ENCODE measurements around the gene VTI1A. TPM values are rescaled to one million over a fixed set of nuclear protein-coding genes. Genes with fewer than 3 reads are reported as not detected.

VTI1A gene
- total and polyA plus RNA-seq, 12 donors: 5.2 to 64.1 (median 22.0) TPM

DNA sequence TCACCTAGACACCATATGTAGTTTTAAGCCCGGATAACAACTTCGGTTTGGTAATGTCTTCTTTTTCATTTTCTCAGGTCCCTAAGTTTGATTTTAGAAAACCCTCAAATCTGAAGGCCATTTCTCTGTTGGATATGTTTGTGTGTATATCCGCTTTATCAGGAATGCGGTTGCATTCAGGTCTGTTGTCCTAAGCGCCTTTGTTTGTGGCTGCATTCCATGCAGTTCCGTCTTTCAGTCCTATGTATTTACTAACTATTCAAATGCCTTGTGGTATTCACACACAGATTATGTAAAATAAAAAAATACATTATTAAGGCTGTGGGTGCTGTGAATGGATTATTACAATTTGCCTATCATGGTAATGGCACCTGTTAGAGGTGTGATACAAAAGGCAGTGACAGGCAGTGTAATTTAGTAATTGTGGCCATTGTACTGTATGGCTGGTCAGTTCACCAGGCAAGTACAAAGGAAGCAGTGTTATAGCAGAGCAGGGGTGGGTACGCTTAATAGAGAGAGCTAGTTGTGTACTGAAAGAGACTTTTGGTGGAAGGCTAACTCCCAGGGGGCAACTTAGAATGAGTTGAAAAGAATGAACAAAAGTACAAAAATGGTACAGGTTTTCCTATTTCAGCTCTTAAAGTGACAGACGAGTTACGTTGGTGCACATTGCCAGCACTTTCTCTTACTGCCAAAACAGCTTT is 136.4 kb downstream of the VTI1A start:
- Histone ChIP-seq H3K27ac (no peak overlapping the region), H3K4me1 (replicated peaks in 1 of 2) (no peaks in the 10 kb centered on the region), H3K36me3 (replicated peaks in 1 of 2) (no peaks in the 10 kb centered on the region), H3K9me3 (replicated peaks in 1 of 3) (no peaks in the 10 kb centered on the region), H3K27me3 (no peaks in the 10 kb centered on the region), H3K4me3 (no peak overlapping the region)
- TF ChIP-seq, protein P1, sequence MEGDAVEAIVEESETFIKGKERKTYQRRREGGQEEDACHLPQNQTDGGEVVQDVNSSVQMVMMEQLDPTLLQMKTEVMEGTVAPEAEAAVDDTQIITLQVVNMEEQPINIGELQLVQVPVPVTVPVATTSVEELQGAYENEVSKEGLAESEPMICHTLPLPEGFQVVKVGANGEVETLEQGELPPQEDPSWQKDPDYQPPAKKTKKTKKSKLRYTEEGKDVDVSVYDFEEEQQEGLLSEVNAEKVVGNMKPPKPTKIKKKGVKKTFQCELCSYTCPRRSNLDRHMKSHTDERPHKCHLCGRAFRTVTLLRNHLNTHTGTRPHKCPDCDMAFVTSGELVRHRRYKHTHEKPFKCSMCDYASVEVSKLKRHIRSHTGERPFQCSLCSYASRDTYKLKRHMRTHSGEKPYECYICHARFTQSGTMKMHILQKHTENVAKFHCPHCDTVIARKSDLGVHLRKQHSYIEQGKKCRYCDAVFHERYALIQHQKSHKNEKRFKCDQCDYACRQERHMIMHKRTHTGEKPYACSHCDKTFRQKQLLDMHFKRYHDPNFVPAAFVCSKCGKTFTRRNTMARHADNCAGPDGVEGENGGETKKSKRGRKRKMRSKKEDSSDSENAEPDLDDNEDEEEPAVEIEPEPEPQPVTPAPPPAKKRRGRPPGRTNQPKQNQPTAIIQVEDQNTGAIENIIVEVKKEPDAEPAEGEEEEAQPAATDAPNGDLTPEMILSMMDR (IDR thresholded peaks at IDR 0.05): no peak
- TF ChIP-seq POLR2A (IDR thresholded peaks at IDR 0.05): no peak
- intact Hi-C loops (cut with DNase I): no loop called here
- 94 to 97% (median 95%) methylated on average over 9 of the region's 9 CpGs for WGBS, 4 donors
- no peak for DNase-seq

DNA sequence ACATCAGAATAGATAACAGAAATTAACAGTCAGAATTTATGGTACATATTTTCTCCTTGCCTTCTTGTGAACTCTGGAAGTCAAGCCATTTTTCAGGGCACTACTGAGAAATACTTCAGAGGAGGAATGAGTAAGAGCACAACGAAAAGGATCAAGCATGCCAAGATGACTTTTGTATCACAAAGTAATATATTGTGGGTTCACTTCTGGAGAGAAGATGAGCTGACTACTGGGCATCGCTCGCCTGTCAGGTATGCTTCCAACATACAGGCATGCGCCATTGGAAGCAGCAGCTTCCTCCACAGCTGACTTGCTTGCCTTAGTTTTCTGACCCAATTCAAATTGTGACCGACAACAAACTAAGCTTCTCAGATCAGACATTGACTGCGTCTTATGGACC is 137.3 kb downstream of the VTI1A start:
- H3K9me3 ChIP-seq (replicated peaks in 1 of 3): no peaks in the 10 kb centered on the region
- intact Hi-C loops (cut with DNase I): no loop called here

DNA sequence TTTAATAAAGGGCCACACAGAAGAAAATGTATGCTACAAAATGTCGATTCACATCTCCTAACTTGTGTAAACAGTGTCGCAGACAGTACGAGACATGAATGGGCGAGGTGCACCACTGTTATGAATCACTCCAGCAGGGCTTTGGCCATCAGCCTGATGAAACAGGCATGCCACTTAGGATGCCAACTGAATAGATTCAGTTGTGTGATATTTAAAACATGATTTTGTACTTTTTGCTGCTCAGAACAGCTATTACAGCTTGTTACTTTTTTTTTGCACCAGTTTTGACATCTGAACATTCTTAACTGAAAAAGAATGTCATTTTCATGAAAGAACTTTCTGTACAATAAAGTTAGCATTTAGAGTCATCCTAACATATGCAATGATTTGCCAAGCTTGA is 138.1 kb downstream of the VTI1A start:
- Histone ChIP-seq H3K4me3 (no peak overlapping the region), H3K4me1 (replicated peaks in 1 of 2) (no peaks in the 10 kb centered on the region), H3K27ac (no peak overlapping the region), H3K36me3 (replicated peaks in 1 of 2) (no peaks in the 10 kb centered on the region), H3K27me3 (no peaks in the 10 kb centered on the region), H3K9me3 (replicated peaks in 1 of 3) (no peaks in the 10 kb centered on the region)
- 62 to 80% (median 75%) methylated on average over 4 of the region's 4 CpGs for WGBS, 4 donors
- peak in 4 of 7 donors; percentile 22 to 53 (median 30) for DNase-seq
- no peak for TF ChIP-seq POLR2A (IDR thresholded peaks at IDR 0.05)
- TF ChIP-seq, protein P1 (IDR thresholded peaks at IDR 0.05): no peak
- intact Hi-C loops (cut with DNase I): no loop called here

More for the DNA sequence above, 137.3 kb downstream of the VTI1A start:
- no peak overlapping the region for H3K27ac ChIP-seq
- DNase-seq: no peak
- H3K4me1 ChIP-seq (replicated peaks in 1 of 2): no peaks in the 10 kb centered on the region
- H3K27me3 ChIP-seq: no peaks in the 10 kb centered on the region
- no peak overlapping the region for H3K4me3 ChIP-seq
- 89 to 97% (median 93%) methylated on average over 6 of the region's 6 CpGs for WGBS, 4 donors
- TF ChIP-seq POLR2A (IDR thresholded peaks at IDR 0.05): no peak
- TF ChIP-seq, protein P1 (IDR thresholded peaks at IDR 0.05): no peak
- no peaks in the 10 kb centered on the region for H3K36me3 ChIP-seq (replicated peaks in 1 of 2)

DNA sequence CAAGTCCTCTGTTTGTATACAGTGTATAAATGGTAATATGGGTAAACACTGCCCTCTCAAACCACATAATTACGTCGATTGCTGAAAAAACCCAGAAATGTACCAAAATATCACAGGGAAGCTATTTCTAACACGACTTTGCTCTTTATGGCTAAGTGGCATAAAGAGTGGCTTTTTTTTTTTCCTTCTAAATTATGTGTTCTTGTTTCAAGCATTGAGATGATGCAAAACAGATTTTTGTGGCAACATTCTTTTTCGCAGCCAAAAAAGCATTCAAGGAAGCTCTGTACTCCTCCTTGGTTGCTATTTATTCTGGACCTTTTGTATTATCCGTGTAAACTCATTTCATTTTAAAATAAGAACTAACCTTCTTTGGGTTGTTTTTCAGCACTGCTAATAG is 138.9 kb downstream of the VTI1A start:
- no peak overlapping the region for H3K27ac ChIP-seq
- H3K9me3 ChIP-seq (replicated peaks in 1 of 3): no peaks in the 10 kb centered on the region
- H3K36me3 ChIP-seq (replicated peaks in 1 of 2): no peaks in the 10 kb centered on the region
- no peaks in the 10 kb centered on the region for H3K4me1 ChIP-seq (replicated peaks in 1 of 2)
- no peak for TF ChIP-seq POLR2A (IDR thresholded peaks at IDR 0.05)
- TF ChIP-seq, protein P1 (IDR thresholded peaks at IDR 0.05): no peak
- 79 to 85% (median 82%) methylated on average over 5 of the region's 5 CpGs for WGBS, 4 donors
- intact Hi-C loops (cut with DNase I): no loop called here
- H3K4me3 ChIP-seq: no peak overlapping the region
- H3K27me3 ChIP-seq: no peaks in the 10 kb centered on the region
- DNase-seq: no peak

Data from adrenal gland (tissue), 12 donors.